GM12878 (cell line): ENCODE measurements around the gene DHDDS. TPM values are rescaled to one million over a fixed set of nuclear protein-coding genes. Genes with fewer than 3 reads are reported as not detected.

Experiments used
- ATAC-seq: fragments of 200-7000 bp; cut with Tn5 transposase; 3 replicates; pipeline ENCODE4 v1.9.1; 2020; ENCODE audit warnings: mild to moderate bottlenecking, moderate library complexity
- BruUV-seq: library from RNA; stranded (reverse); fragments of 400-500 nt; replicated peaks from 2 replicates; lab custom pipeline; 2021; lab: Mats Ljungman, UMichigan
- CTCF ChIA-PET: fragments of 300-600 bp; sonication (Branson Sonifier 250); formaldehyde crosslinking; extraction: SDS; loops from one replicate; lab custom pipeline; 2021; ENCODE audit warnings: inconsistent platforms; lab: Yijun Ruan, JAX
- POLR2A ChIA-PET: fragments of 350-600 bp; formaldehyde crosslinking; extraction: SDS; loops from one replicate; lab custom pipeline; 2021; ENCODE audit warnings: inconsistent platforms; lab: Charles Lee
- RAD21 ChIA-PET: fragments of 300-600 bp; sonication (Branson Sonifier 250); formaldehyde crosslinking; loops from one replicate; lab custom pipeline; 2023; ENCODE audit warnings: antibody characterized with exemption; ENCODE audit not compliant: unreplicated experiment; lab: Charles Lee
- SMC1A ChIA-PET: fragments of 300-600 bp; sonication (Branson Sonifier 250); formaldehyde crosslinking; loops from one replicate; lab custom pipeline; 2023; ENCODE audit not compliant: unreplicated experiment, uncharacterized antibody; lab: Charles Lee
- DNase-seq: peaks from one replicate; pipeline ENCODE4 v3.0.0-alpha.2; 2011; ENCODE audit warnings: low read depth, low spot score
- FAIRE-seq: peaks from 3 replicates; lab custom pipeline; 2011; peaks lifted over from hg19 to GRCh38; lab: Jason Lieb, UNC
- H2AFZ ChIP-seq: 2 replicates; pipeline ENCODE4 v1.6.0; 2011; ENCODE audit warnings: low read depth, low read length, control low read depth; ENCODE audit not compliant: control insufficient read depth
- H3K27ac ChIP-seq: 2 replicates; pipeline ENCODE4 v1.5.1; 2011; ENCODE audit warnings: control low read depth; ENCODE audit not compliant: control insufficient read depth, insufficient read depth
- H3K27me3 ChIP-seq, 2 experiments: replicated peaks in 1 of 2; 2 replicates each; pipeline versions ENCODE4 v1.6.0 to v1.6.1; 2011; ENCODE audit warnings: low read length in 1 of 2; ENCODE audit not compliant: control insufficient read depth in 2 of 2, insufficient read depth in 2 of 2
- H3K36me3 ChIP-seq, 2 experiments: 2 replicates each; pipeline ENCODE4 v1.5.1; 2011; ENCODE audit warnings: low read length in 1 of 2; ENCODE audit not compliant: control insufficient read depth in 2 of 2, insufficient read depth in 2 of 2
- H3K4me1 ChIP-seq: 2 replicates; pipeline ENCODE4 v1.6.1; 2011; ENCODE audit warnings: mild to moderate bottlenecking, low read length, moderate library complexity, mixed read lengths; ENCODE audit not compliant: control insufficient read depth, insufficient read depth
- H3K4me2 ChIP-seq: 2 replicates; pipeline ENCODE4 v1.6.0; 2011; ENCODE audit warnings: control low read depth; ENCODE audit not compliant: control insufficient read depth, insufficient read depth
- H3K4me3 ChIP-seq: fragments of 200-600 bp; sonication (generic); 2 replicates; pipeline ENCODE4 v1.5.1; 2016
- H3K79me2 ChIP-seq: 2 replicates; pipeline ENCODE4 v1.6.0; 2011; ENCODE audit warnings: low read length; ENCODE audit not compliant: control insufficient read depth, insufficient read depth
- H3K9ac ChIP-seq: 2 replicates; pipeline ENCODE4 v1.8.0; 2011; ENCODE audit warnings: low read length, control low read depth, mixed read lengths; ENCODE audit not compliant: control insufficient read depth, insufficient read depth
- H3K9me3 ChIP-seq: replicated peaks from 3 replicates; pipeline ENCODE4 v1.5.1; 2011; ENCODE audit warnings: mild to moderate bottlenecking, low read length; ENCODE audit not compliant: control insufficient read depth, insufficient read depth
- H4K20me1 ChIP-seq: 2 replicates; pipeline ENCODE4 v1.6.0; 2011; ENCODE audit not compliant: control insufficient read depth, insufficient read depth
- BMI1 ChIP-seq: fragments of 450-650 bp; IDR thresholded peaks from 2 replicates; pipeline ENCODE4 v1.6.1; 2016; ENCODE audit warnings: mild to moderate bottlenecking, moderate library complexity, borderline replicate concordance
- CTCF ChIP-seq, 3 experiments: IDR thresholded peaks in 2 of 3; conservative IDR thresholded peaks in 1 of 3; 2 replicates each; pipeline ENCODE4 v1.5.1; 2011; ENCODE audit warnings: low read depth in 3 of 3, low read length in 3 of 3, mild to moderate bottlenecking in 3 of 3, control low read depth in 2 of 3, moderate library complexity in 2 of 3, inconsistent platforms in 1 of 3, mixed read lengths in 1 of 3; ENCODE audit not compliant: control insufficient read depth in 2 of 3, insufficient read depth in 1 of 3; ENCODE audit errors: extremely low read depth in 1 of 3
- RBBP5 ChIP-seq: fragments of 200-600 bp; sonication (generic); conservative IDR thresholded peaks from 2 replicates; pipeline ENCODE4 v1.6.1; 2016
- SMAD5 ChIP-seq: IDR thresholded peaks from 2 replicates; pipeline ENCODE4 v1.6.1; 2016; ENCODE audit warnings: antibody characterized with exemption, low read depth
- SMARCA5 ChIP-seq: fragments of 450-650 bp; IDR thresholded peaks from 2 replicates; pipeline ENCODE4 v1.6.1; 2017; ENCODE audit warnings: mild to moderate bottlenecking
- ZBTB4 ChIP-seq: fragments of 450-650 bp; formaldehyde crosslinking; IDR thresholded peaks from 2 replicates; pipeline ENCODE4 v1.4.0; 2022; ENCODE audit warnings: mild to moderate bottlenecking, moderate library complexity
- ZNF217 ChIP-seq: fragments of 450-650 bp; IDR thresholded peaks from 2 replicates; pipeline ENCODE4 v1.6.1; 2017; ENCODE audit warnings: antibody characterized with exemption, mild to moderate bottlenecking
- WGBS: methylation state at CpG from one replicate; pipeline ENCODE4 v1.1.6; 2016; ENCODE audit warnings: low lambda C conversion rate; ENCODE audit not compliant: insufficient replicate concordance, insufficient coverage; ENCODE audit errors: missing lambda C conversion rate; 5-methylcytosine and 5-hydroxymethylcytosine counted together
- in situ Hi-C: fragments of 300-500 bp; cut with MboI; formaldehyde crosslinking; loops from 9 replicates; pipeline ENCODE4 v1.14.3; 2018; ENCODE audit warnings: mixed read lengths
- intact Hi-C: fragments of 100-400 bp; cut with micrococcal nuclease; formaldehyde crosslinking; loops from one replicate; pipeline ENCODE4 v1.14.2; 2022; ENCODE audit not compliant: unreplicated experiment
- polyA plus RNA-seq, 11 experiments: library from polyadenylated mRNA; depleted of rRNA in 4 of 11; unstranded in 6 of 11; stranded (reverse) in 5 of 11; fragments of >200 nt; fragmentation: Nextera tagmentation in 4 of 11; fragmentation: Illumina TruSeq in 1 of 11; extraction: Ambion mirVana in 4 of 11; extraction: Trizol in 1 of 11; gene quantifications; 1 replicate in 1 of 11; 2 replicates in 10 of 11; pipeline versions ENCODE4 v1.2.1 to v1.2.3, GENCODE V29; 2011 to 2016; ENCODE audit warnings: inconsistent platforms in 2 of 11, missing spikeins in 2 of 11, low read depth in 1 of 11
- total RNA-seq, 4 experiments: library from RNA; depleted of rRNA in 3 of 4; stranded (reverse); fragments of >200 nt in 3 of 4; fragmentation: Illumina TruSeq in 1 of 4; extraction: Trizol in 1 of 4; gene quantifications; 2 replicates each; pipeline versions ENCODE4 v1.2.1 to v1.2.3, GENCODE V29; 2013 to 2021

The DHDDS gene
- total and polyA plus RNA-seq, 10 of the 15 experiments (the other 5 are each of a cell fraction or from before 2014, with no cell fraction given): 22.7 to 47.5 (median 36.4) TPM

GRCh38 chr1:26391450-26391849 lies 40.7 kb upstream of the DHDDS start (continued):
- TF ChIP-seq CTCF (IDR thresholded peaks at IDR 0.05 in 2 of 3, conservative IDR thresholded peaks at IDR 0.05 in 1 of 3; ENCODE audit: control insufficient read depth in 2 of 3, extremely low read depth in 1 of 3, insufficient read depth in 1 of 3, low read depth in 3 of 3, low read length in 3 of 3): peak; percentile 47 to 62 (median 54)

GRCh38 chr1:26395754-26396153 lies 36.4 kb upstream of the DHDDS start:
- no peaks in the 10 kb centered on the region for H3K9me3 ChIP-seq
- H3K27me3 ChIP-seq: no peaks in the 10 kb centered on the region; a peak in 1 of 4 replicates
- ChIA-PET CTCF (interaction anchor here (0.5 to 4.5 kb wide), 14 partner anchors 10 to 507 kb away, joined by 3 to 22 read pairs (median 5); partner anchors contain the start of genes CD52 and DHDDS), POLR2A (interaction anchor here (0.6 kb wide), 1 partner anchor 28 kb away, joined by 3 read pairs; no protein-coding TSS in a partner anchor), RAD21 (interaction anchor here (0.7 to 2.1 kb wide), 2 partner anchors 74 to 79 kb away, joined by 3 to 6 read pairs; no protein-coding TSS in a partner anchor), SMC1A (interaction anchor here (0.9 to 1.6 kb wide), 2 partner anchors 13 to 74 kb away, joined by 3 to 5 read pairs; no protein-coding TSS in a partner anchor)
- H3K4me3 ChIP-seq: no peak overlapping the region
- whole genome bisulfite sequencing: 60% methylated on average over 8 of the region's 8 CpGs
- no peaks in the 10 kb centered on the region for H3K36me3 ChIP-seq
- in situ Hi-C loops: no loop called here
- H4K20me1 ChIP-seq: no peaks in the 10 kb centered on the region
- DNase-seq (no peak), FAIRE-seq (no peak), ATAC-seq (no peak)
- no peak overlapping the region for H3K27ac ChIP-seq
- BruUV-seq: no TSS peak
- intact Hi-C loops: loop anchor here (10.0 kb wide), 1 partner anchor 231 kb away; the partner anchor contains the start of genes C1orf232 and ZNF593
- no peak overlapping the region for H3K9ac ChIP-seq
- no peak overlapping the region for H2AFZ ChIP-seq
- H3K4me1 ChIP-seq: no peaks in the 10 kb centered on the region
- TF ChIP-seq SMARCA5 (no peak), ZBTB4 (CRISPR knock-in tag) (no peak), RBBP5 (no peak), ZNF217 (no peak), SMAD5 (no peak), BMI1 (no peak)
- H3K4me2 ChIP-seq: no peak overlapping the region
- no peaks in the 10 kb centered on the region for H3K79me2 ChIP-seq
